ENCODE results near the gene CACNA1H.

CACNA1H gene

GRCh38 chr16:1152651-1153259 lies at the start of gene CACNA1H:
TSS of gene CACNA1H (plus strand) at chr16:1153106. CDS start at chr16:1153738, 632 bp downstream.
- peak; percentile 44 for DNase-seq

GRCh38 chr16:1103636-1103980 lies 49.3 kb upstream of the CACNA1H start:
- DNase-seq, result no peak

- DNase-seq, result peak; percentile 43
Measured at GRCh38 chr16:1105888-1106620, 46.9 kb upstream of the CACNA1H start.

GRCh38 chr16:1106659-1107058 lies 46.2 kb upstream of the CACNA1H start:
- DNase-seq, result no peak

GRCh38 chr16:1107141-1107540 lies 45.8 kb upstream of the CACNA1H start:
- no peak for DNase-seq

GRCh38 chr16:1107731-1108130 lies 45.2 kb upstream of the CACNA1H start:
- no peak for DNase-seq

GRCh38 chr16:1108299-1109252 lies 44.3 kb upstream of the CACNA1H start:
- DNase-seq, result no peak

- no peak for DNase-seq
Measured at GRCh38 chr16:1109648-1110047, 43.3 kb upstream of the CACNA1H start.

GRCh38 chr16:1112506-1113184 lies 40.3 kb upstream of the CACNA1H start:
- no peak for DNase-seq

GRCh38 chr16:1113489-1113888 lies 39.4 kb upstream of the CACNA1H start:
- no peak for DNase-seq

GRCh38 chr16:1113889-1114526 lies 38.9 kb upstream of the CACNA1H start:
- DNase-seq, result no peak

- DNase-seq, result no peak
Measured at GRCh38 chr16:1116693-1117077, 36.2 kb upstream of the CACNA1H start.

GRCh38 chr16:1117176-1117900 lies 35.6 kb upstream of the CACNA1H start:
- DNase-seq, result no peak

GRCh38 chr16:1117926-1118325 lies 35.0 kb upstream of the CACNA1H start:
- no peak for DNase-seq

GRCh38 chr16:1119129-1119528 lies 33.8 kb upstream of the CACNA1H start:
- DNase-seq, result no peak

- DNase-seq, result no peak
Measured at GRCh38 chr16:1119766-1120576, 32.9 kb upstream of the CACNA1H start.

- DNase-seq, result no peak
Measured at GRCh38 chr16:1120577-1120941, 32.3 kb upstream of the CACNA1H start.

- no peak for DNase-seq
Measured at GRCh38 chr16:1121009-1121408, 31.9 kb upstream of the CACNA1H start.

GRCh38 chr16:1121601-1122397 lies 31.1 kb upstream of the CACNA1H start:
- DNase-seq, result no peak

- DNase-seq, result no peak
Measured at GRCh38 chr16:1122398-1122765, 30.5 kb upstream of the CACNA1H start.

Data from stimulated activated CD4-positive, alpha-beta T cell treated with anti-CD3 and anti-CD28 coated beads, Interleukin-1b, Interleukin-23, amount 100 ng/mL, for 48 hours (primary cell).